Common myeloid progenitor, CD34-positive (primary cell): ENCODE results near the gene ITGB2.
"Not testable (repeated sequence)": the region's sequence is repeated elsewhere in the genome, so short reads cannot be mapped to it uniquely, and the experiment has no call there.

Experiments
- CTCF ChIA-PET: fragments of 350-600 bp; sonication (Branson Sonifier 250); formaldehyde crosslinking; loops from one replicate; lab custom pipeline; 2021; ENCODE audit warnings: antibody characterized with exemption; lab: Charles Lee
- POLR2A ChIA-PET: fragments of 350-600 bp; sonication (Branson Sonifier 250); formaldehyde crosslinking; loops from one replicate; lab custom pipeline; 2021; ENCODE audit warnings: antibody characterized with exemption; lab: Charles Lee
- DNase-seq, 3 donors: peaks; one replicate each; pipeline versions ENCODE4 v3.0.0 to v3.0.0-alpha.2; 2013
- H3K27ac ChIP-seq, 2 experiments: 1 replicate in 1 of 2; 2 replicates in 1 of 2; pipeline ENCODE4 v1.7.0; 2013; ENCODE audit warnings: inconsistent platforms in 2 of 2, low read length in 2 of 2, mild to moderate bottlenecking in 2 of 2, low read depth in 1 of 2, moderate library complexity in 1 of 2; ENCODE audit not compliant: severe bottlenecking in 2 of 2, insufficient read depth in 1 of 2, poor library complexity in 1 of 2
- H3K27me3 ChIP-seq, 5 experiments: replicated peaks in 2 of 5; 1 replicate in 3 of 5; 2 replicates in 2 of 5; pipeline versions ENCODE4 v1.6.1 to v1.7.0; 2013; ENCODE audit warnings: low read length in 4 of 5, mild to moderate bottlenecking in 2 of 5, moderate library complexity in 2 of 5, inconsistent platforms in 1 of 5; ENCODE audit not compliant: insufficient read depth in 5 of 5, control insufficient read depth in 4 of 5
- H3K36me3 ChIP-seq, 4 experiments: 1 replicate in 2 of 4; 2 replicates in 2 of 4; pipeline versions ENCODE4 v1.6.1 to v1.7.0; 2013; ENCODE audit warnings: low read length in 3 of 4, control low read depth in 1 of 4, mild to moderate bottlenecking in 1 of 4; ENCODE audit not compliant: control insufficient read depth in 4 of 4, insufficient read depth in 4 of 4
- H3K4me1 ChIP-seq, 4 experiments: 1 replicate in 3 of 4; 2 replicates in 1 of 4; pipeline versions ENCODE4 v1.6.1 to v1.7.1; 2013; ENCODE audit warnings: low read length in 3 of 4, mild to moderate bottlenecking in 3 of 4, control low read depth in 1 of 4, inconsistent platforms in 1 of 4, moderate library complexity in 1 of 4; ENCODE audit not compliant: control insufficient read depth in 4 of 4, insufficient read depth in 4 of 4; ENCODE audit errors: control extremely low read depth in 1 of 4
- H3K4me3 ChIP-seq, 7 experiments: 1 replicate in 4 of 7; 2 replicates in 3 of 7; pipeline versions ENCODE4 v1.5.1 to v1.7.0; 2013; ENCODE audit warnings: mild to moderate bottlenecking in 7 of 7, low read length in 6 of 7, moderate library complexity in 6 of 7, inconsistent platforms in 2 of 7, low read depth in 2 of 7, control low read depth in 1 of 7; ENCODE audit not compliant: insufficient read depth in 4 of 7, control insufficient read depth in 1 of 7; ENCODE audit errors: extremely low read depth in 1 of 7
- H3K9me3 ChIP-seq, 5 experiments: 1 replicate in 4 of 5; 2 replicates in 1 of 5; pipeline versions ENCODE4 v1.6.1 to v1.7.1; 2013; ENCODE audit warnings: low read length in 4 of 5, mild to moderate bottlenecking in 2 of 5, inconsistent platforms in 1 of 5, low read depth in 1 of 5, moderate library complexity in 1 of 5; ENCODE audit not compliant: control insufficient read depth in 4 of 5, insufficient read depth in 2 of 5; ENCODE audit errors: control extremely low read depth in 1 of 5
- WGBS: methylation state at CpG from one replicate; pipeline ENCODE4 v1.1.5; 2013; ENCODE audit not compliant: insufficient coverage; 5-methylcytosine and 5-hydroxymethylcytosine counted together

The ITGB2 gene

DNA sequence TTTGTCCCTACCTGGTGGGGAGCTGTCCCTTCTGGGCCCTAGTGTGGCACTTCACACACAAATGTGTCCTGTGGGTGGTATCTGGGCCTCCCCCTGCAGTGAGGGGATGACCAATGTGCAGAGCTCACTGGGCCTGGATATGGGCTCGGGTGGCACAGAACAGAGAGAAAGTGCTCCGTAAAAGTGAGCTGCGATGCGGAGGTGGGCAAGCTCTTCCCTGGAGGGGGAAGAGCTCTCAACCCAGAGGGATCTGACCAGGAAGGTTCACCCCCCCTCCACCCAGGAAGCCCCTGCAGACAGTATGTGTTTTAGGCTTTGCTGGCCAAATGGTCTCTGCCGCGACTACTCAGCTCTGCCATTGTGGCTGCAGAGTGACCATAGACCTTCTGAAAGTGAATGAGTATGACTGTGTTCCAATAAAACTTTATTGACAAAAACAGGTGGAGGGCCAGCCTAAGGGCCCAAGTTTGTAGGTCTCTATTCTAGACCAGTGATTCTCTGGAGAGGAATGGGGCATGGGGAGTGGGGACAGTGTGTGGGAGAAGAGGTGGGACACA, 8.6 kb upstream of the ITGB2 start:
- Histone ChIP-seq H3K36me3 (no peaks in the 10 kb centered on the region), H3K4me1 (peaks cover 6 to 83% (median 75%) of the 10 kb centered on the region in 4 experiments), H3K4me3 (no peak overlapping the region), H3K27me3 (peaks cover 0 to 2% (median 0%) of the 10 kb centered on the region in 5 experiments), H3K9me3 (no peaks in the 10 kb centered on the region), H3K27ac (no peak overlapping the region)
- ChIA-PET CTCF (interaction anchor here (0.8 to 4.2 kb wide), 7 partner anchors 9 to 83 kb away, joined by 3 to 40 read pairs (median 4); no protein-coding TSS in a partner anchor), POLR2A (no interaction called here)
- no peak for DNase-seq
- 70% methylated on average over 3 of the region's 6 CpGs for WGBS

DNA sequence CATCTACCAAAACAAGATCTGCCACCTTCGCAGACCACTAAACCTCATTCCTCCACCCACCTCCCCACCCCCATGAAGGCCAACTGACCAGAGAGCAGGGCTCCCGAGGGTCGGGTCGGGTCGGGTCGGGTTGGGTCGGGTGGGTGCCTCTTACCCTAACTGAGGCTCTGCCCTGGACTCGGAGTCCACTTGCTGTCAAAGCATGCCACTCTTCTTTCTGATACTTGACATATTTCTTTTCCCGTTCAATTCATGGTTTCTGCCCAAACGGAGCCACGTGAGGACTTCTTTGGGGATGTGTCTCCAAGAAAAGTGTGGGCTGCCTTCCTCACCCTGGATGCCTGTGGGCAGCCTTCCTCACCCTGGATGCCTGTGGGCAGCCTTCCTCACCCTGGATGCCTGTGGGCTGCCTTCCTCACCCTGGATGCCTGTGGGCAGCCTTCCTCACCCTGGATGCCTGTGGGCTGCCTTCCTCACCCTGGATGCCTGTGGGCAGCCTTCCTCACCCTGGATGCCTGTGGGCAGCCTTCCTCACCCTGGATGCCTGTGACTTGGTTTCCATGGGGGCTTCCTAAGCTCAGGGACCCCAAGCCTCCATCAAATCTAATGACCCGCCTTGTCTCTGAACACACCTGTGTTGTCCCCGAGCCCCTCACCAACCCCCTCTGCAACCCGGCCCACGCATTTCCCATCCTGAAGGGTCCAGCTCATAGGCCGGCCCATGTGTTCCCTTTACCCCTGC, 8.0 kb upstream of the ITGB2 start:
- POLR2A ChIA-PET, H3K4me3 ChIP-seq, H3K9me3 ChIP-seq, H3K27me3 ChIP-seq, H3K27ac ChIP-seq, H3K36me3 ChIP-seq, DNase-seq: not testable (repeated sequence)
- H3K4me1 ChIP-seq, result peaks cover 7 to 90% (median 80%) of the 10 kb centered on the region in 4 experiments
- CTCF ChIA-PET, result interaction anchor here (0.9 to 4.2 kb wide), 5 partner anchors 10 to 36 kb away, joined by 3 to 40 read pairs (median 5); no protein-coding TSS in a partner anchor
- WGBS, result 88% methylated on average over 14 of the region's 16 CpGs

DNA sequence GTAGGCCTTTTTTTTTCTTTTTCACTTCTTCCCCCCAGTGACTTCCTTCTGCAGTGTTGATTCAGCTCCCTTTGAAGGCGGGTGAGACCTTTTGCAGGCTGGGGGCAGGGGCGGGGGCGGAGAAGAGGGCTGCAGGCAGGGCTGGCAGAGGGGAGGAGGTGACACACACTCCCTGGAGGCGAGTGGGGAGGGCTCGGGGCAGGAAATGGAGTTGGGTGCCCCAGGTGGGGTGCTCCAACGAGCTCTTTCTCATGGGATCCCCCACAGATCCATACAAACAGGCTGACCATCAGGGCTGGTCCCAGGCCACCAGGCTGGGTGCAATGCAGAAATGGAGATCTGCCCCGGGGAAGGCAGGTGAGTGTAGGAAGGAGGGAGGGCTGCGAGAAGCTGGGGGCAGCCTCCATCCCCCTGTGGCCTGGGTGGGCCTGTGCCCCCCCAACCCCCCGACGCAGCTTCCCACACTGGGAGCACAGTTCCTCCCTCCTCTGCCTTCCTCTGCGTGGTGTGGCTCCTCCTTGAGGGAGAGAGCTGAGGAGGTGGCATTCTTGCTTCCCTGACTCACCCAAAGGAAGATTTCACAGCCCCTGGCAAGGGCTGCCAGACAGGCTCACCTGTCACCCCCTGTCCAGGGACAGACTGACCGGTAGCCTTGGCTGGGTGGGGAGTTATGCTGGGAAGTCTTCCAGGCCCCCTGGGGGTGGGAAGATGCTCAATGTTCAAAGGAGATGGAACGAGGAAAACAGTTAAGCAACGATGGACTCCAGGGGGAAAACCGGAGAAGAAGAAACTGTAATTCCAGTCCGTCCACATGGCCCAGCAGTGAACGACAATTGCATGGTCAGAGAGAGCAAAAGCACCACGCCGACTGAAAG, 7.1 kb upstream of the ITGB2 start:
- WGBS, result 72% methylated on average over 8 of the region's 19 CpGs
- peaks cover 13 to 96% (median 79%) of the 10 kb centered on the region in 4 experiments for H3K4me1 ChIP-seq
- ChIA-PET CTCF (interaction anchor here (0.6 to 4.2 kb wide), 10 partner anchors 9 to 128 kb away, joined by 3 to 40 read pairs (median 4); no protein-coding TSS in a partner anchor), POLR2A (no interaction called here)
- peak in 2 of 3 donors; percentile 84 to 87 for DNase-seq
- no peaks in the 10 kb centered on the region for H3K36me3 ChIP-seq
- H3K27ac ChIP-seq, result peak overlapping the region in 1 of 2 experiments; percentile 43
- H3K4me3 ChIP-seq, result peak overlapping the region in 5 of 7 experiments; percentile 25 to 59 (median 40)
- H3K9me3 ChIP-seq, result no peaks in the 10 kb centered on the region
- peaks cover 0 to 2% (median 0%) of the 10 kb centered on the region in 5 experiments for H3K27me3 ChIP-seq

DNA sequence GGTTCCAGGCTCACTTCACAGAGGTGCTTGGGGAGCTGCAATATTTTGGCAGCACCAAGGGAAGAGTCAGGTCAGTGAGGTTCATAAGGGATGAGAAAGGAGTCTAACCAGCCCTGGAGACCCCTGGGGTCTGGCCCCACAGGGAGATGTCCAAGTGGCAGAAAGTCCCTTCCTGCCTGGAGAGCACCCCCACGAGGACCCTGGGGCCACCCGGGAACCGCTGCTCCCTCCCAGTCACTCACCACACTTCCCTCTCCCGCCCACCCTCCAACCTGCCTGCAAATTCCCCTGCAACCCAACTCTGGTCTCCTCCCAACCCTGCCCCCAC, 6.5 kb upstream of the ITGB2 start:
- no peaks in the 10 kb centered on the region for H3K9me3 ChIP-seq
- H3K4me1 ChIP-seq, result peaks cover 19 to 97% (median 76%) of the 10 kb centered on the region in 4 experiments
- ChIA-PET CTCF (interaction anchor here (0.9 to 4.2 kb wide), 9 partner anchors 8 to 128 kb away, joined by 3 to 40 read pairs (median 4); no protein-coding TSS in a partner anchor), POLR2A (no interaction called here)
- 0% methylated on average over 4 of the region's 4 CpGs for WGBS
- H3K27me3 ChIP-seq, result peaks cover 0 to 2% (median 0%) of the 10 kb centered on the region in 5 experiments
- no peak for DNase-seq
- peak overlapping the region in 5 of 7 experiments; percentile 26 to 59 (median 48) for H3K4me3 ChIP-seq
- peak overlapping the region in 1 of 2 experiments; percentile 43 for H3K27ac ChIP-seq
- H3K36me3 ChIP-seq, result no peaks in the 10 kb centered on the region

DNA sequence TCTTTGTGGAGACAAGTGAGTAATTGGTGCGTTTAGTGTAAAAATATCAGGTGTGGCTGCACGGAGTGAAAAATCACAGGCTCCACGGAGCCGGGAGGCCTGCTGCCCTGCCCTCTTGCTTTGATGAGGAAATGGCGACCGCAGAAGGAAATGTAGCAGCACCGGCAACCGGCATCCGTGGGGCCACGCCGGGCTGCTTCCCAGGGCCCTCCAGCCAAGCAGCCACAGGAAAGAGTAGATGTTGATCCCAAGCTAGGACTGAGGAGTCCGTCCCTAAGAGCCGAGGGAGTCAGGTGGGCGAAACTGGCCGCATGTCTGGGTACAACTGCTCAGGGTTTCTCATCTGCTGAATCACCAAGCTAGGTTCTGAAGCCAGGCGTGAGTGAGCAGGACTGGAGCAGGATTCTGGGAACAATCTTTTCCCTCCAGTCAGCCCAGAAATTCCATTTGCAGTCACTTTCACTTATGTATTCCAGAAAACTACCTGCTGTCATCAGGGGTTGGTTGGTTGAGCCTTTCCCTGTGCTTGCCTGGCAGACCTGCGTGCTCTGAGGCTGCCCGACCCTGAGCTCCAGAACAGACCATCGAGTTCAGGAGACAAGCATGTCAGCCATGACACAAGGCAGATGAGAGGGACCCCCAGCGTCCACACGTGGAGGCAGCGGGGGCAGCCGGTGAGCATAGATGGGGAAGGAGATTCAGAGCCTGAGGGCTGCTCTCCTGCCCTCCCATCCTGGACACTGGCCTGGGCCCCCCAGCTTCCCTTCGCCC, 5.8 kb upstream of the ITGB2 start:
- 22% methylated on average over 19 of the region's 24 CpGs for WGBS
- H3K27ac ChIP-seq, result no peak overlapping the region
- CTCF ChIA-PET, result interaction anchor here (0.9 to 4.2 kb wide), 7 partner anchors 9 to 127 kb away, joined by 3 to 40 read pairs (median 6); no protein-coding TSS in a partner anchor
- no peaks in the 10 kb centered on the region for H3K36me3 ChIP-seq
- H3K9me3 ChIP-seq, result no peaks in the 10 kb centered on the region
- peak in 1 of 3 donors; percentile 58 for DNase-seq
- POLR2A ChIA-PET, result interaction anchor here (0.7 to 0.8 kb wide), 2 partner anchors 16 to 45 kb away, joined by 3 read pairs; no protein-coding TSS in a partner anchor
- H3K4me3 ChIP-seq, result peak overlapping the region in 5 of 7 experiments; percentile 26 to 59 (median 48)
- H3K4me1 ChIP-seq, result peaks cover 19 to 95% (median 69%) of the 10 kb centered on the region in 4 experiments
- no peaks in the 10 kb centered on the region for H3K27me3 ChIP-seq

DNA sequence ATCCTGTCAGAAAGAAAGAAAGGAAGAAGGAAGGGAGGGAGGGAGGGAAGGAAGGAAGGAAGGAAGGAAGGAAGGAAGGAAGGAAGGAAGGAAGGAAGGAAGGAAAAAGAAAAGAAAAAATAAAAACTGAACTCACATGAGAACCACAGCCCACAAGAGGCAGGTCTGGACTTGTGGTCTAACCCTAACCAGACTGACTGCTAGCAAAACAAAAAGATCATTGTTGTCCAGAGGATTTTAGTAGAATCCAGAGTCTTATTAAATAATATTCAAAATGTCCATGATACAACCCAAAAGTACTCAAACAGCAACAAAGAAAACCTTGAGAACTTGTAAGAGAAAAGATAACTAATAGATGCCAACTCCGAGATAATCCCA, 4.7 kb upstream of the ITGB2 start:
- WGBS, result 100% methylated on average over 1 of the region's 1 CpG
- CTCF ChIA-PET, result interaction anchor here (1.0 to 1.9 kb wide), 3 partner anchors 10 to 32 kb away, joined by 3 to 10 read pairs (median 5); no protein-coding TSS in a partner anchor
- peaks cover 19 to 95% (median 68%) of the 10 kb centered on the region in 4 experiments for H3K4me1 ChIP-seq
- peak overlapping the region in 1 of 2 experiments; percentile 58 for H3K27ac ChIP-seq
- H3K9me3 ChIP-seq, result no peaks in the 10 kb centered on the region
- H3K27me3 ChIP-seq, result no peaks in the 10 kb centered on the region
- no peaks in the 10 kb centered on the region for H3K36me3 ChIP-seq
- DNase-seq, result no peak
- H3K4me3 ChIP-seq, result peak overlapping the region in 1 of 7 experiments; percentile 25
- POLR2A ChIA-PET, result interaction anchor here (0.8 kb wide), 1 partner anchor 15 kb away, joined by 4 read pairs; no protein-coding TSS in a partner anchor
